ENCODE results near the gene FLVCR2.
"Not testable (repeated sequence)": the region's sequence is repeated elsewhere in the genome, so short reads cannot be mapped to it uniquely, and the experiment has no call there.

Gene FLVCR2

DNA sequence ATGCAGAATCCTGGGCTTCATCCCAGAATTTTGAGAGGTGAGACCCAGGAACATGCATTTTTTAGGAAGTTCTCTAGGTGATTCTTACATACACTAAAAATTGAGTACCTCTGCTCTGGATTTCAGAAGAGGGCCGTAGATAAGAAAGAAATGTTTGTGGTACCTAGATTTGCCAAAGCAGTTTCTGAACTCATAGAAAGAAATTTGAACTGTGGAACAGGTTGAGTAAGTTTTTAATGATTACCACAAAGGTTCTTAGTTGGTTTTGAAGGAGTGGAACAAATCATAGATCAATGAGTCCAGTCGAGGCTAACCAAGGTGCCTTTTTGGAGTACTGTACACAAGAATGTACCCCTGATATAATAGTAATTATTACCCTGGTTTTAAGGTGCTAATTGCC is 107.5 kb downstream of the FLVCR2 start:
- Histone ChIP-seq H3K4me3 (ENCODE audit: low read depth in 1 of 2, low read length in 2 of 2) (no peak overlapping the region), H3K27me3 (ENCODE audit: control insufficient read depth in 1 of 2, insufficient read depth in 2 of 2, low read length in 2 of 2) (no peaks in the 10 kb centered on the region), H3K27ac (ENCODE audit: low read depth, low read length) (no peak overlapping the region), H3K36me3 (ENCODE audit: insufficient read depth, low read length) (peaks cover 23% of the 10 kb centered on the region), H3K4me1 (ENCODE audit: insufficient read depth, low read length) (no peaks in the 10 kb centered on the region), H3K9ac (ENCODE audit: low read length) (no peak overlapping the region), H3K9me3 (ENCODE audit: low read length) (no peaks in the 10 kb centered on the region)

GRCh38 chr14:75689012-75689411 is 110.6 kb downstream of the FLVCR2 start:
- Histone ChIP-seq H3K9ac (ENCODE audit: low read length) (no peak overlapping the region), H3K4me1 (ENCODE audit: insufficient read depth, low read length) (no peaks in the 10 kb centered on the region), H3K4me3 (ENCODE audit: low read depth in 1 of 2, low read length in 2 of 2) (no peak overlapping the region), H3K27me3 (ENCODE audit: control insufficient read depth in 1 of 2, insufficient read depth in 2 of 2, low read length in 2 of 2) (no peaks in the 10 kb centered on the region), H3K36me3 (ENCODE audit: insufficient read depth, low read length) (peaks cover 22% of the 10 kb centered on the region), H3K9me3 (ENCODE audit: low read length) (no peaks in the 10 kb centered on the region), H3K27ac (ENCODE audit: low read depth, low read length) (no peak overlapping the region)

- Histone ChIP-seq H3K9me3 (ENCODE audit: low read length) (no peaks in the 10 kb centered on the region), H3K36me3 (ENCODE audit: insufficient read depth, low read length) (peaks cover 19% of the 10 kb centered on the region), H3K27ac (ENCODE audit: low read depth, low read length) (no peak overlapping the region)
Observed at GRCh38 chr14:75690010-75690409, 111.6 kb downstream of the FLVCR2 start.

DNA sequence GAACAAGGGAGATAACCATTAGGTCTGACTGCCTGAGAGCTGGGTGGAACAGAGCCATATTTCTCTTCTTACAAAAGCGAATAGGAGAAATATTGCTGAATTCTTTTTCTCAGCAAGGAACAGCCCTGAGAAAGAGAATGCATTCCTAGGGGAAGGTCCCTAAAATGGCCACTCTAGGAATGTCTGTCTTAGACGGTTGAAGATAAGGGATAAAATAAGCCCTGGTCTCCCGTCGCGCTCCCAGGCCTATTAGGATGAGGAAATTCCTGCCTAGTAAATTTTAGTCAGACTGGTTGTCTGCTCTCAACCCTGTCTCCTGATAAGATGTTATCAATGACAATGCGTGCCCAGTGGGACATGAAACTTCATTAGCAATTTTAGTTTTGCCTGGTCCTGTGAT is 116.6 kb downstream of the FLVCR2 start:
- H3K27me3 ChIP-seq (ENCODE audit: control insufficient read depth in 1 of 2, insufficient read depth in 2 of 2, low read length in 2 of 2); H3K4me3 ChIP-seq (ENCODE audit: low read depth in 1 of 2, low read length in 2 of 2): not testable (repeated sequence)
- H3K36me3 ChIP-seq (ENCODE audit: insufficient read depth, low read length) = peaks cover 23% of the 10 kb centered on the region

More at GRCh38 chr14:75690010-75690409, 111.6 kb downstream of the FLVCR2 start:
- H3K4me3 ChIP-seq (ENCODE audit: low read depth in 1 of 2, low read length in 2 of 2) = no peak overlapping the region
- H3K4me1 ChIP-seq (ENCODE audit: insufficient read depth, low read length) = no peaks in the 10 kb centered on the region
- no peaks in the 10 kb centered on the region for H3K27me3 ChIP-seq (ENCODE audit: control insufficient read depth in 1 of 2, insufficient read depth in 2 of 2, low read length in 2 of 2)
- H3K9ac ChIP-seq (ENCODE audit: low read length) = no peak overlapping the region

DNA sequence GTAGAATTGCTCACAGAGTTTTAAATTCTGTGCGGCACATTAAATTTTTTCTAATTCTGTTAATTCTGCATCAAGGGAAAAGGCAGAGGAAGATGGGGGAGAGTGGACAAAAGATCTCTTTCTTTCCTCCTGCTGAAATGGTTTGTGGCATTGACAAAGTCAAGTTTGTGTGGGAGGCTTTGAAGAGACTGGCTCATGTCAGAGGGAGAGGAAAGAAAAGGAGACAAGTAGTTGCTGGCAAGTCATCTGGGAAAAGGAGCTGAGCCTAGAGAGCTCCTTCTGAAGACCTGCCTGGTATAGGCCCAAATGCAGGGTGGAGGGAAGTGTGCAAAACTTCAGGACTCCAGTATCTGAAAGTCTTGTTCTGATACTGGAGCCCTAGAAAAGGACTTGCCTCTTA is 119.0 kb downstream of the FLVCR2 start:
- no peaks in the 10 kb centered on the region for H3K27me3 ChIP-seq (ENCODE audit: control insufficient read depth in 1 of 2, insufficient read depth in 2 of 2, low read length in 2 of 2)
- H3K9ac ChIP-seq (ENCODE audit: low read length) = no peak overlapping the region
- peaks cover 6% of the 10 kb centered on the region for H3K4me1 ChIP-seq (ENCODE audit: insufficient read depth, low read length)
- no peaks in the 10 kb centered on the region for H3K9me3 ChIP-seq (ENCODE audit: low read length)
- no peak overlapping the region for H3K27ac ChIP-seq (ENCODE audit: low read depth, low read length)
- peaks cover 4% of the 10 kb centered on the region for H3K36me3 ChIP-seq (ENCODE audit: insufficient read depth, low read length)
- no peak overlapping the region for H3K4me3 ChIP-seq (ENCODE audit: low read depth in 1 of 2, low read length in 2 of 2)

More for the DNA sequence above, 116.6 kb downstream of the FLVCR2 start:
- not testable (repeated sequence) for H3K9me3 ChIP-seq (ENCODE audit: low read length); H3K9ac ChIP-seq (ENCODE audit: low read length); H3K27ac ChIP-seq (ENCODE audit: low read depth, low read length); H3K4me1 ChIP-seq (ENCODE audit: insufficient read depth, low read length)
